Thyroid gland (tissue), 4 donors: ENCODE results near the gene PITRM1.

Experiments
- POLR2A ChIP-seq, 2 donors: fragments of 450-650 bp; IDR thresholded peaks; one replicate each; pipeline ENCODE4 v1.6.1; 2017; ENCODE audit warnings: antibody characterized with exemption in 2 of 2, mild to moderate bottlenecking in 2 of 2, moderate library complexity in 1 of 2
- TF ChIP-seq, protein P1 (sequence below), 6 experiments: fragments of 200-600 bp in 3 of 6; fragments of 450-650 bp in 3 of 6; sonication (generic) in 3 of 6; IDR thresholded peaks; one replicate each; pipeline ENCODE4 v1.5.1; 2016 to 2019; ENCODE audit warnings: antibody characterized with exemption in 6 of 6, mild to moderate bottlenecking in 2 of 6, inconsistent platforms in 1 of 6, moderate library complexity in 1 of 6

DNA sequence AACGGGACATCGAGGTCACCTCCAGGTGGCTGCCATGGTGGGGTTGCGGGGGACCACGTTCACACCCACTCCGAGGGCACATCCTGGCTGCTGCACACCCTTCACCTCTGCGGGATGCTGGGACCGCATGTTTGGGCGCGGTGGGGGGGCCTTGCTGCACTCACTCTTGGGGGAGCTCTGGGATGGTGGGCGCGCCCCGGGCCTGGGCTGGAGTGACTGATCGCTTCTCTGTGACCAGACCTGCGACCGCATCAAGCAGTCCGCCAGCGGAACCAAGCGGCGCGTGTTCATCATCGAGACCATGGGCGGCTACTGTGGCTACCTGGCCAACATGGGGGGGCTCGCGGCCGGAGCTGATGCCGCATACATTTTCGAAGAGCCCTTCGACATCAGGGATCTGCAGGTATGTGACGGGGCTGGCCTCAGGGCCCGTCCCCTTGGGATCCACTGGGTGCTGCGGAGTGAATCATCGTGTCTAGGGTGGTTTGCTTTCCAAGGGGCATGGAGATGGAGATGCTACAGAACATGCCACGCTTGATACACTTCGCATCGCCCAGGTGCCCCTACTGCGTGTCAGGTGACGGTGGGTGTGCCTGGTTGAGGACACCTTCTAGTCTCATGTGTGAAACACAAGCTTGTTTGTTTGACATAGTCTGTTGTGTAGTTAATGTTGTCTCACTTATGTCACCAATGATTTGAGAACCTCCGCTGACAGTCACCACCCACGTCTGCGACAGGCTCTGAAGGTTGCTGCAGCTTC lies 42.8 kb downstream of the PITRM1 start:
- TF ChIP-seq, protein P1, sequence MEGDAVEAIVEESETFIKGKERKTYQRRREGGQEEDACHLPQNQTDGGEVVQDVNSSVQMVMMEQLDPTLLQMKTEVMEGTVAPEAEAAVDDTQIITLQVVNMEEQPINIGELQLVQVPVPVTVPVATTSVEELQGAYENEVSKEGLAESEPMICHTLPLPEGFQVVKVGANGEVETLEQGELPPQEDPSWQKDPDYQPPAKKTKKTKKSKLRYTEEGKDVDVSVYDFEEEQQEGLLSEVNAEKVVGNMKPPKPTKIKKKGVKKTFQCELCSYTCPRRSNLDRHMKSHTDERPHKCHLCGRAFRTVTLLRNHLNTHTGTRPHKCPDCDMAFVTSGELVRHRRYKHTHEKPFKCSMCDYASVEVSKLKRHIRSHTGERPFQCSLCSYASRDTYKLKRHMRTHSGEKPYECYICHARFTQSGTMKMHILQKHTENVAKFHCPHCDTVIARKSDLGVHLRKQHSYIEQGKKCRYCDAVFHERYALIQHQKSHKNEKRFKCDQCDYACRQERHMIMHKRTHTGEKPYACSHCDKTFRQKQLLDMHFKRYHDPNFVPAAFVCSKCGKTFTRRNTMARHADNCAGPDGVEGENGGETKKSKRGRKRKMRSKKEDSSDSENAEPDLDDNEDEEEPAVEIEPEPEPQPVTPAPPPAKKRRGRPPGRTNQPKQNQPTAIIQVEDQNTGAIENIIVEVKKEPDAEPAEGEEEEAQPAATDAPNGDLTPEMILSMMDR (IDR thresholded peaks at IDR 0.05): no peak
- TF ChIP-seq POLR2A (IDR thresholded peaks at IDR 0.05): no peak
